Transverse colon (tissue), 4 donors: Measurements from ENCODE around the gene GRPEL1. TPM values are rescaled to one million over a fixed set of nuclear protein-coding genes. Genes with fewer than 3 reads are reported as not detected.

Experiments
- DNase-seq: peaks from one replicate; pipeline ENCODE4 v3.0.0-alpha.2; 2019
- H3K27ac ChIP-seq, 4 donors: fragments of 200-600 bp; sonication (generic); 2 replicates each; pipeline ENCODE4 v1.5.1; 2016 to 2018; ENCODE audit warnings: inconsistent platforms in 4 of 4
- H3K27me3 ChIP-seq: fragments of 200-600 bp; sonication (generic); 2 replicates; pipeline ENCODE4 v1.5.1; 2017; ENCODE audit warnings: inconsistent platforms
- H3K36me3 ChIP-seq, 4 donors: fragments of 200-600 bp; sonication (generic); 2 replicates each; pipeline ENCODE4 v1.5.1; 2017 to 2019; ENCODE audit warnings: inconsistent platforms in 4 of 4
- H3K4me1 ChIP-seq, 4 donors: fragments of 200-600 bp; sonication (generic); 2 replicates each; pipeline ENCODE4 v1.5.1; 2017 to 2020; ENCODE audit warnings: inconsistent platforms in 4 of 4
- H3K4me3 ChIP-seq, 4 donors: fragments of 200-600 bp; sonication (generic); 1 replicate in 1 of 4; 2 replicates in 3 of 4; pipeline versions ENCODE4 v1.5.1 to v1.6.1; 2017 to 2019; ENCODE audit warnings: inconsistent platforms in 4 of 4
- H3K9me3 ChIP-seq, 2 donors: fragments of 200-600 bp; sonication (generic); 2 replicates each; pipeline ENCODE4 v1.5.1; 2017 to 2019; ENCODE audit warnings: inconsistent platforms in 2 of 2
- EP300 ChIP-seq: sonication (generic); formaldehyde crosslinking; IDR thresholded peaks from one replicate; pipeline ENCODE4 v1.6.1; 2017; ENCODE audit warnings: antibody characterized with exemption, low read depth
- POLR2A ChIP-seq: fragments of 450-650 bp; IDR thresholded peaks from one replicate; pipeline ENCODE4 v1.6.1; 2016; ENCODE audit warnings: antibody characterized with exemption, mild to moderate bottlenecking, moderate library complexity
- POLR2AphosphoS5 ChIP-seq, 3 donors: sonication (generic); formaldehyde crosslinking; IDR thresholded peaks; one replicate each; pipeline ENCODE4 v1.6.1; 2016; ENCODE audit warnings: antibody characterized with exemption in 3 of 3
- WGBS, 2 donors: methylation state at CpG; one replicate each; pipeline ENCODE4 v1.1.5; 2018; ENCODE audit warnings: low coverage in 1 of 2; 5-methylcytosine and 5-hydroxymethylcytosine counted together
- in situ Hi-C, 4 donors: fragments of 200-750 bp; cut with MboI; loops; one replicate each; pipeline versions ENCODE4 v1.15.0 to v1.15.1; 2017; ENCODE audit warnings: low sequenced_read_pairs in 3 of 4, low pct_ligation_motif_present in 1 of 4, low pct_unique_long_range_greater_than_20kb in 1 of 4
- intact Hi-C: fragments of 100-400 bp; cut with DNase I; formaldehyde crosslinking; loops from one replicate; pipeline ENCODE4 v1.15.1; 2023; ENCODE audit warnings: low total_unique reads
- total RNA-seq, 4 donors: library from RNA; depleted of rRNA; stranded (reverse); fragments of >200 nt; gene quantifications; one replicate each; pipeline ENCODE4 v1.1.0, GENCODE V29; 2016
- TF ChIP-seq, protein P1 (sequence below), 5 experiments: fragments of 200-600 bp in 3 of 5; fragments of 450-650 bp in 2 of 5; sonication (generic) in 3 of 5; IDR thresholded peaks; 1 replicate in 2 of 5; 2 replicates in 3 of 5; pipeline ENCODE4 v1.5.1; 2016 to 2017; ENCODE audit warnings: antibody characterized with exemption in 5 of 5, inconsistent platforms in 3 of 5, mild to moderate bottlenecking in 2 of 5, moderate library complexity in 1 of 5

Gene GRPEL1
- total RNA-seq, 4 donors from 2014 or later = 1.1 to 22.0 (median 12.5) TPM

DNA sequence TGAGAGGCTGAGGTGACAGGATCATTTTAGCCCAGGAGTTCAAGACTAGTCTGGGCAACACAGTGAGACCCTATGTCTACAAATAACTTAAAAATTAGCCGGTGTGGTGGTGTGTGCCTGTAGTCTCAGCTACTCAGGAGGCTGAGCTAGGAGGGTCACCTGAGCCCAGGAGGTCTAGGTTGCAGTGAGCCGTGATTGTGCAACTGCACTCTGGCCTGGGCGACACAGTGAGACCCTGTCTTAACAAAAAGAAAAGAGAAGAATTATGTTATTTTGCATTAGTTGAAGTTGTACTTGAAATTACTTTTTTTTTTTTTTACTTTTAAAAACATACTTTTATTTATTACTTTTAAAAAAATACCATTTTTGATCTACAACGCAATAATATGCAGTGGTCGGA lies 46.5 kb downstream of the GRPEL1 start:
- H3K27ac ChIP-seq = no peak overlapping the region
- intact Hi-C loops (no loop called here), in situ Hi-C loops (no loop called here)
- H3K4me3 ChIP-seq = no peak overlapping the region
- TF ChIP-seq, protein P1, sequence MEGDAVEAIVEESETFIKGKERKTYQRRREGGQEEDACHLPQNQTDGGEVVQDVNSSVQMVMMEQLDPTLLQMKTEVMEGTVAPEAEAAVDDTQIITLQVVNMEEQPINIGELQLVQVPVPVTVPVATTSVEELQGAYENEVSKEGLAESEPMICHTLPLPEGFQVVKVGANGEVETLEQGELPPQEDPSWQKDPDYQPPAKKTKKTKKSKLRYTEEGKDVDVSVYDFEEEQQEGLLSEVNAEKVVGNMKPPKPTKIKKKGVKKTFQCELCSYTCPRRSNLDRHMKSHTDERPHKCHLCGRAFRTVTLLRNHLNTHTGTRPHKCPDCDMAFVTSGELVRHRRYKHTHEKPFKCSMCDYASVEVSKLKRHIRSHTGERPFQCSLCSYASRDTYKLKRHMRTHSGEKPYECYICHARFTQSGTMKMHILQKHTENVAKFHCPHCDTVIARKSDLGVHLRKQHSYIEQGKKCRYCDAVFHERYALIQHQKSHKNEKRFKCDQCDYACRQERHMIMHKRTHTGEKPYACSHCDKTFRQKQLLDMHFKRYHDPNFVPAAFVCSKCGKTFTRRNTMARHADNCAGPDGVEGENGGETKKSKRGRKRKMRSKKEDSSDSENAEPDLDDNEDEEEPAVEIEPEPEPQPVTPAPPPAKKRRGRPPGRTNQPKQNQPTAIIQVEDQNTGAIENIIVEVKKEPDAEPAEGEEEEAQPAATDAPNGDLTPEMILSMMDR (IDR thresholded peaks at IDR 0.05) = no peak
- no peak for TF ChIP-seq POLR2AphosphoS5 (IDR thresholded peaks at IDR 0.05)
- TF ChIP-seq POLR2A = no peak
- TF ChIP-seq EP300 = no peak
- WGBS, 2 donors = 76 to 77% methylated on average over 5 of the region's 5 CpGs
- no peaks in the 10 kb centered on the region for H3K27me3 ChIP-seq
- no peaks in the 10 kb centered on the region for H3K9me3 ChIP-seq
- no peaks in the 10 kb centered on the region for H3K4me1 ChIP-seq
- DNase-seq = no peak
- H3K36me3 ChIP-seq = peaks cover 0 to 29% (median 9%) of the 10 kb centered on the region in 4 donors

DNA sequence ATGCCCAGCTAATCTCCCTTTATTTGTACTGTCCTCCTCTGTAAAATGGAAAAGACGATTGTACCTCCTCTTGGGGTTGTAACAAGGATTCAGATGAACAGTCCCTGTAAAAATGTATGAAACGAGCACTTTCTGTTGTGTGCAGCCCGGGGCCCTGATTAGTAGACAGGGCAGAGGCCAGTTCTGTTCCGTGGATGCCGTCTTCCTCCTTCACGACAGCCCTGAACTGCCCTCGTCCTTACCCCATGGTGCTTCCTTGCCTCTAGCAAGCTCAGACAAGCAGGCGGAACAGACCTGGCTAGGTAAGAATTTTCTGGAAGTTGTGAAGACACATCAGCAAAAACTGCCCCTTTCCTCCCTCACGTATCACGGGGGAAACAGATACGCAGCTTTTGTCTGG lies 47.0 kb downstream of the GRPEL1 start:
- no peak for DNase-seq
- H3K4me3 ChIP-seq = no peak overlapping the region
- intact Hi-C loops (no loop called here), in situ Hi-C loops (no loop called here)
- peaks cover 0 to 29% (median 12%) of the 10 kb centered on the region in 4 donors for H3K36me3 ChIP-seq
- WGBS, 2 donors = 93 to 97% methylated on average over 7 to 11 of the region's 11 CpGs
- no peaks in the 10 kb centered on the region for H3K27me3 ChIP-seq
- TF ChIP-seq EP300 (no peak), POLR2AphosphoS5 (IDR thresholded peaks at IDR 0.05) (no peak), POLR2A (no peak)
- TF ChIP-seq, protein P1 (IDR thresholded peaks at IDR 0.05) = no peak
- no peak overlapping the region for H3K27ac ChIP-seq
- H3K4me1 ChIP-seq = no peaks in the 10 kb centered on the region
- H3K9me3 ChIP-seq = no peaks in the 10 kb centered on the region

DNA sequence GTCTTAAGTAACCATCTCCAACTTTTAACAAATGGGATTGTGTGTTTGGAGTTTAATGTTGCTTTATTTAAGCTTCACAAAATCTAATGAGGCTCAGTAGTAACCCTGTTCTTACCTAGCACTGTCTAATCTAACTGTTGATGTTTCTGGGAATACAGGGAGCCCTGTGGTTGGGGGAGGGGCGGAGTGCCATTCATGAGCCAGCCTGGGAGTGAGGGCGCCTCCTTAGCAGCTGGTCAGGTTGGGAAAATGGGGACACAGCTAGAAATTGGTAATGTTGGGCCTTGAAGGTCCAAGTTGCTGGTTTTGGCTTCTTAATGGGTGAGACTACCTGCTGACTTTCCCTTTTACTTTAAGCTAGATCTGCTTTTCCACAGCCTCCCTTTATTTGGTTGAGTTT lies 47.6 kb downstream of the GRPEL1 start:
- peaks cover 0 to 30% (median 13%) of the 10 kb centered on the region in 4 donors for H3K36me3 ChIP-seq
- TF ChIP-seq POLR2A (no peak), POLR2AphosphoS5 (IDR thresholded peaks at IDR 0.05) (no peak), EP300 (no peak)
- TF ChIP-seq, protein P1 (IDR thresholded peaks at IDR 0.05) = no peak
- no peak for DNase-seq
- no peak overlapping the region for H3K27ac ChIP-seq
- H3K4me1 ChIP-seq = no peaks in the 10 kb centered on the region
- intact Hi-C loops (no loop called here), in situ Hi-C loops (no loop called here)
- 80 to 100% methylated on average over 1 to 2 of the region's 2 CpGs for WGBS, 2 donors
- no peak overlapping the region for H3K4me3 ChIP-seq
- no peaks in the 10 kb centered on the region for H3K27me3 ChIP-seq
- H3K9me3 ChIP-seq = no peaks in the 10 kb centered on the region

DNA sequence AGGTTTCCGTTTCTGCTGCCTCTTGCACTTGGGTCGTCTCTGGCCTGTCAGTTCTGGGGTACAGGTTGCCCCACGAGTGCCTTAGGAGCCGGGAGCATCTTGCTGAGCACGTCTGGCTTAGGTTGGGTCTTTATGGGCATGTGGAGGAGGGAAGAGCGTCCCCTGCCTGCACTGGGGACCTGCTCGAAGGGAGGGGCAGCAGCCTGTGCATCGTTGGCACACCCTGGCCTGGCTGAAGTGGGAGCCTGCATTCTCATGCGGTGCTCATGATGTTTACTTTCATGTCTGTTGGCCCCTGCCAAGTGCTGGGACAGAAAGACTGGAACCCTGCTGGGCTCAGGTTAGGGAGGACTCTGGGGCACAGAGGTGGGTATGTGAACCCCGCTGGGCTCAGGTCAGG lies 48.5 kb downstream of the GRPEL1 start:
- no peaks in the 10 kb centered on the region for H3K9me3 ChIP-seq
- intact Hi-C loops (no loop called here), in situ Hi-C loops (no loop called here)
- no peaks in the 10 kb centered on the region for H3K4me1 ChIP-seq
- WGBS, 2 donors = 88% methylated on average over 10 of the region's 10 CpGs; no CpG with 5 or more reads in 1 of the 2 donors
- H3K4me3 ChIP-seq = no peak overlapping the region
- no peak overlapping the region for H3K27ac ChIP-seq
- TF ChIP-seq, protein P1 (IDR thresholded peaks at IDR 0.05) = no peak
- DNase-seq = no peak
- peaks cover 0 to 32% (median 16%) of the 10 kb centered on the region in 4 donors for H3K36me3 ChIP-seq
- no peaks in the 10 kb centered on the region for H3K27me3 ChIP-seq
